Trophoblast cell (in vitro differentiated cells and primary cell): ENCODE data around the gene BOK.

Source experiments
- DNase-seq, 2 donors: peaks; one replicate each; pipeline ENCODE4 v3.0.0-alpha.2; 2016
- H2AFZ ChIP-seq: 2 replicates; pipeline ENCODE4 v1.6.1; 2013; ENCODE audit warnings: low read length, moderate library complexity, mild to moderate bottlenecking; ENCODE audit not compliant: insufficient read depth, poor library complexity
- H2AK5ac ChIP-seq: 2 replicates; pipeline ENCODE4 v1.6.1; 2013; ENCODE audit warnings: mild to moderate bottlenecking, low read length
- H2BK120ac ChIP-seq: 2 replicates; pipeline ENCODE4 v1.6.1; 2013; ENCODE audit warnings: low read length, mild to moderate bottlenecking, moderate library complexity; ENCODE audit not compliant: insufficient read depth, poor library complexity
- H2BK12ac ChIP-seq: 2 replicates; pipeline ENCODE4 v1.6.1; 2013; ENCODE audit warnings: mild to moderate bottlenecking, low read length, moderate library complexity
- H2BK5ac ChIP-seq: 2 replicates; pipeline ENCODE4 v1.6.1; 2013; ENCODE audit warnings: low read length, low read depth, moderate library complexity, mild to moderate bottlenecking; ENCODE audit not compliant: poor library complexity
- H3K14ac ChIP-seq: 2 replicates; pipeline ENCODE4 v1.6.1; 2013; ENCODE audit warnings: mild to moderate bottlenecking, low read length
- H3K18ac ChIP-seq: 2 replicates; pipeline ENCODE4 v1.6.1; 2013; ENCODE audit warnings: mild to moderate bottlenecking, low read length
- H3K23ac ChIP-seq: 2 replicates; pipeline ENCODE4 v1.6.1; 2013; ENCODE audit warnings: low read length
- H3K27ac ChIP-seq: 2 replicates; pipeline ENCODE4 v1.5.1; 2013; ENCODE audit warnings: low read depth, mild to moderate bottlenecking, inconsistent platforms, low read length, moderate library complexity
- H3K27me3 ChIP-seq: 2 replicates; pipeline ENCODE4 v1.6.1; 2013; ENCODE audit warnings: inconsistent platforms, mild to moderate bottlenecking, low read length, moderate library complexity; ENCODE audit not compliant: insufficient read depth
- H3K36me3 ChIP-seq, 2 experiments: 1 replicate in 1 of 2; 2 replicates in 1 of 2; pipeline ENCODE4 v1.6.1; 2013; ENCODE audit warnings: low read length in 2 of 2, mild to moderate bottlenecking in 2 of 2, moderate library complexity in 1 of 2; ENCODE audit not compliant: insufficient read depth in 2 of 2, control insufficient read depth in 1 of 2
- H3K4ac ChIP-seq: 2 replicates; pipeline ENCODE4 v1.6.1; 2013; ENCODE audit warnings: low read depth, mild to moderate bottlenecking, low read length, moderate library complexity
- H3K4me1 ChIP-seq, 2 experiments: 1 replicate in 1 of 2; 2 replicates in 1 of 2; pipeline ENCODE4 v1.6.1; 2013; ENCODE audit warnings: low read length in 2 of 2, mild to moderate bottlenecking in 2 of 2, moderate library complexity in 1 of 2; ENCODE audit not compliant: insufficient read depth in 2 of 2, control insufficient read depth in 1 of 2
- H3K4me2 ChIP-seq: 2 replicates; pipeline ENCODE4 v1.6.1; 2013; ENCODE audit warnings: inconsistent platforms, mild to moderate bottlenecking, low read length, moderate library complexity
- H3K4me3 ChIP-seq: 2 replicates; pipeline ENCODE4 v1.5.1; 2013; ENCODE audit warnings: mild to moderate bottlenecking, low read depth, low read length, inconsistent platforms
- H3K79me1 ChIP-seq: one replicate; pipeline ENCODE4 v1.6.1; 2013; ENCODE audit warnings: low read length
- H3K79me2 ChIP-seq: 2 replicates; pipeline ENCODE4 v1.6.1; 2013; ENCODE audit warnings: low read length, mild to moderate bottlenecking; ENCODE audit not compliant: control insufficient read depth, insufficient read depth, poor library complexity
- H3K9ac ChIP-seq: 2 replicates; pipeline ENCODE4 v1.6.1; 2013; ENCODE audit warnings: mild to moderate bottlenecking, low read length
- H3K9me3 ChIP-seq: 2 replicates; pipeline ENCODE4 v1.6.1; 2013; ENCODE audit warnings: low read depth, mild to moderate bottlenecking, control low read depth, inconsistent platforms, low read length; ENCODE audit not compliant: insufficient read depth
- H4K12ac ChIP-seq: 2 replicates; pipeline ENCODE4 v1.6.1; 2013; ENCODE audit warnings: low read depth, mild to moderate bottlenecking, low read length, moderate library complexity
- H4K8ac ChIP-seq: 2 replicates; pipeline ENCODE4 v1.6.1; 2013; ENCODE audit warnings: low read depth, mild to moderate bottlenecking, low read length, moderate library complexity
- H4K91ac ChIP-seq: one replicate; pipeline ENCODE4 v1.6.1; 2013; ENCODE audit warnings: low read depth, mild to moderate bottlenecking, low read length, moderate library complexity
- WGBS: extraction: QIAGEN DNeasy Blood & Tissue Kit; methylation state at CpG from one replicate; pipeline ENCODE4 v1.1.7; 2013; ENCODE audit warnings: missing lambda C conversion rate; ENCODE audit not compliant: insufficient read length, insufficient coverage; ENCODE audit errors: extremely low coverage; 5-methylcytosine and 5-hydroxymethylcytosine counted together

BOK gene

DNA sequence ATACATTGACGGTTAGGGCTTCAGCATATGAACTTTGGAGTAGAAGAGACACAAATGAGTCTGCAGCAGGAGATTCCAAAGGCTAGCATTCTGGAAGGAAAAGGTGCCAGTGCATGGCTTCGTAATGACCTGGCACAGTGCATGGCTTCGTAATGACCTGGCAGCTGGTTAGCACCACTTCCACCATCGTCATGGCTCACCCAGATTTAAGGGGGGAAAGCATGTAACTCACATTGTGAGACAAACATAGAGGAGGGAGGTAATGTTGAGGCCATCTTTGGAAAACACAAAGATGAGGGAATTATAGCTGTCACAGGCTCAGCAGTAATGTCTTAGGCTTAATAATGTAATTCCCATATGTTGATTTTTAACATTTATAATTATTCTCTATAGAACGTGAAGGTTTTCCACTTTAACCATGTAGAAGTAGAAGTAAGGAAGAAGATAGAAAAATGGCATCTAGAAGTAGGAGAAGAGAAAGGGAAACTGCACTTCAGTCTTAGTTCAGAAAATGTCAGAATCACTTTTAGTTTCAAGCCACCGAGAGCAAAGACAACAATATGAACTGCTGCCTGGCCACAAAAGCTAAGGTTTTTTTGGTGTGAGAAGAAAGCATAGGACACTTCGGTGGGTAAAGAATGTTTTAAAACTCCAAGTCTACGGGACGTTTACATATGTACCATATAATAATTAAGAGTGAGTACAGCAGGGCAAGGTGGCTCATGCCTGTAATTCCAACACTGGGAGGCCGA is 43.4 kb upstream of the BOK start:
- Histone ChIP-seq H2AFZ (no peak overlapping the region), H2BK120ac (no peak overlapping the region), H3K23ac (peak overlapping the region; percentile 44), H3K79me1 (no peaks in the 10 kb centered on the region), H4K8ac (no peak overlapping the region), H3K9ac (peak overlapping the region; percentile 64), H2AK5ac (no peak overlapping the region), H3K18ac (no peak overlapping the region), H2BK5ac (no peak overlapping the region), H3K4ac (no peak overlapping the region), H3K27me3 (no peaks in the 10 kb centered on the region), H4K12ac (no peak overlapping the region), H3K9me3 (peaks cover 11% of the 10 kb centered on the region), H3K4me2 (no peak overlapping the region), H3K36me3 (no peaks in the 10 kb centered on the region), H3K79me2 (no peaks in the 10 kb centered on the region), H3K27ac (no peak overlapping the region), H3K14ac (no peak overlapping the region), H2BK12ac (no peak overlapping the region), H3K4me1 (no peaks in the 10 kb centered on the region), H4K91ac (no peak overlapping the region), H3K4me3 (no peak overlapping the region)
- DNase-seq: peak in 1 of 2 donors; percentile 23
- WGBS: no CpG with 5 or more reads among the region's 10 CpGs

GRCh38 chr2:241516520-241516965 is 42.0 kb upstream of the BOK start:
- H4K12ac ChIP-seq: no peak overlapping the region
- H3K36me3 ChIP-seq: no peaks in the 10 kb centered on the region
- no peak overlapping the region for H4K91ac ChIP-seq
- no peak overlapping the region for H3K9ac ChIP-seq
- H3K4me2 ChIP-seq: no peak overlapping the region
- WGBS: 100% methylated on average over 3 of the region's 3 CpGs
- DNase-seq: no peak
- peak overlapping the region; percentile 83 for H3K23ac ChIP-seq
- no peak overlapping the region for H2BK12ac ChIP-seq
- H3K79me1 ChIP-seq: no peaks in the 10 kb centered on the region
- H3K9me3 ChIP-seq: peaks cover 11% of the 10 kb centered on the region
- no peak overlapping the region for H2BK5ac ChIP-seq
- H3K18ac ChIP-seq: no peak overlapping the region
- H2AFZ ChIP-seq: no peak overlapping the region
- H4K8ac ChIP-seq: no peak overlapping the region
- H3K79me2 ChIP-seq: no peaks in the 10 kb centered on the region
- no peak overlapping the region for H2BK120ac ChIP-seq
- no peak overlapping the region for H3K4ac ChIP-seq
- no peaks in the 10 kb centered on the region for H3K27me3 ChIP-seq
- H3K4me3 ChIP-seq: no peak overlapping the region
- H3K27ac ChIP-seq: no peak overlapping the region
- H3K4me1 ChIP-seq: no peaks in the 10 kb centered on the region
- no peak overlapping the region for H2AK5ac ChIP-seq
- no peak overlapping the region for H3K14ac ChIP-seq

- Histone ChIP-seq H3K27me3 (no peaks in the 10 kb centered on the region), H2BK5ac (no peak overlapping the region), H3K9me3 (peaks cover 10% of the 10 kb centered on the region), H3K4me1 (no peaks in the 10 kb centered on the region), H3K23ac (peak overlapping the region; percentile 89), H3K4ac (no peak overlapping the region), H4K91ac (no peak overlapping the region), H4K12ac (no peak overlapping the region), H3K18ac (no peak overlapping the region), H4K8ac (no peak overlapping the region), H3K9ac (no peak overlapping the region), H3K79me2 (no peaks in the 10 kb centered on the region), H2BK120ac (no peak overlapping the region), H3K27ac (no peak overlapping the region), H2AFZ (no peak overlapping the region), H3K79me1 (no peaks in the 10 kb centered on the region), H3K14ac (no peak overlapping the region), H3K4me3 (no peak overlapping the region), H3K36me3 (no peaks in the 10 kb centered on the region), H2AK5ac (no peak overlapping the region), H3K4me2 (no peak overlapping the region), H2BK12ac (no peak overlapping the region)
- no peak for DNase-seq
- 100% methylated on average over 6 of the region's 6 CpGs for WGBS
Measured at GRCh38 chr2:241517297-241517696, 41.2 kb upstream of the BOK start.

- no CpG with 5 or more reads among the region's 11 CpGs for WGBS
- Histone ChIP-seq H3K9ac (no peak overlapping the region), H2BK120ac (no peak overlapping the region)
Measured at GRCh38 chr2:241519669-241520068, 38.9 kb upstream of the BOK start.

More at GRCh38 chr2:241519669-241520068, 38.9 kb upstream of the BOK start:
- Histone ChIP-seq H3K4ac (no peak overlapping the region), H3K4me3 (no peak overlapping the region), H4K12ac (no peak overlapping the region), H3K23ac (no peak overlapping the region), H3K4me2 (no peak overlapping the region), H3K4me1 (no peaks in the 10 kb centered on the region), H3K36me3 (no peaks in the 10 kb centered on the region), H3K9me3 (peaks cover 10% of the 10 kb centered on the region), H3K79me1 (no peaks in the 10 kb centered on the region), H3K27me3 (no peaks in the 10 kb centered on the region), H4K91ac (no peak overlapping the region), H2AFZ (no peak overlapping the region), H3K18ac (no peak overlapping the region), H4K8ac (no peak overlapping the region), H2BK12ac (no peak overlapping the region), H2AK5ac (no peak overlapping the region), H3K14ac (no peak overlapping the region), H3K27ac (no peak overlapping the region), H2BK5ac (no peak overlapping the region), H3K79me2 (no peaks in the 10 kb centered on the region)
- no peak for DNase-seq
